Measurements from ENCODE around the gene SLC38A3. TPM values are rescaled to one million over a fixed set of nuclear protein-coding genes. Genes with fewer than 3 reads are reported as not detected.

The SLC38A3 gene
- total and polyA plus RNA-seq, 2 of the 8 experiments (the other 6 are each of a cell fraction or from before 2014, with no cell fraction given) = 1.2 to 3.7 TPM

DNA sequence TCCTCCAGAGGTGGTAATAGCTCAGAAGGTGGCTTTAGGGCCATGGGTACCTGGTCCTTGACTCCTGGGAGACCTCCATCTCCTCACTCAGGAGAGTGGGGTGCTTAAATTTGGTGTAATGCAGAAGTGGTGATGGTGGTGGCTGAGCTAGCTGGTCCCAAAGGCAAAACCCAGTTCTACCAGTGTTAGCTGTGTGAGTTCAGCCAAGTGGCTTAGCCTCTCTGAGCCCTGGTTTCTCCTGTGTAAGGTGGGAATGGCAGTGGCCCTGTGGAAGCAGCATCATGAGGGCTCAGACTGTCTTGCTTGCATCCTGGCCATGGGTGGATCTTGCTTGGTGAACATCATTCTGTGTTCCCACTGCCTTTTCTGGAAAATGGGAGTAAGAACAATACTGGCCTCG lies 40.6 kb upstream of the SLC38A3 start:
- POLR2A ChIA-PET (ENCODE audit: partially characterized antibody) = interaction anchor here (0.9 to 1.8 kb wide), 7 partner anchors 8 to 75 kb away, joined by 3 to 6 read pairs (median 4); no protein-coding TSS in a partner anchor
- H3K4me1 ChIP-seq (replicated peaks in 1 of 4; ENCODE audit: control insufficient read depth in 3 of 4, insufficient read depth in 4 of 4, low read length in 3 of 4) = peaks cover 0 to 22% (median 16%) of the 10 kb centered on the region in 4 experiments; a peak in 6 of 7 replicates

More for the DNA sequence above, 40.6 kb upstream of the SLC38A3 start:
- no peak overlapping the region for H3K14ac ChIP-seq (ENCODE audit: insufficient read length)
- peak overlapping the region; percentile 40 for H2BK5ac ChIP-seq (ENCODE audit: low read depth, low read length)
- H4K20me1 ChIP-seq (replicated peaks in 1 of 2; ENCODE audit: control insufficient read depth in 1 of 2, insufficient read depth in 2 of 2, low read length in 2 of 2) = peaks cover 5 to 12% of the 10 kb centered on the region in 2 experiments
- H3K56ac ChIP-seq (replicated peaks; ENCODE audit: insufficient read length, low read depth, low read length) = no peak overlapping the region
- no peak for FAIRE-seq
- H3K36me3 ChIP-seq (ENCODE audit: control insufficient read depth in 2 of 4, insufficient read depth in 4 of 4, low read length in 3 of 4) = peaks cover 7 to 19% (median 15%) of the 10 kb centered on the region in 4 experiments; a peak in 5 of 8 replicates
- TF ChIP-seq EGR1 (IDR thresholded peaks at IDR 0.05; ENCODE audit: borderline replicate concordance, low read depth, low read length) (no peak), MAFK (IDR thresholded peaks at IDR 0.05; ENCODE audit: low read depth, low read length) (no peak), NRF1 (IDR thresholded peaks at IDR 0.05; ENCODE audit: low read depth, low read length) (no peak), JUND (IDR thresholded peaks at IDR 0.05; ENCODE audit: low read length) (no peak), EP300 (IDR thresholded peaks at IDR 0.05; ENCODE audit: borderline replicate concordance in 1 of 2, low read depth in 2 of 2, low read length in 2 of 2) (no peak), BRCA1 (IDR thresholded peaks at IDR 0.05; ENCODE audit: low read depth, low read length) (no peak), TEAD4 (IDR thresholded peaks at IDR 0.05; ENCODE audit: low read depth, low read length) (no peak), EZH2 (IDR thresholded peaks at IDR 0.05; ENCODE audit: low read depth, low read length, severe bottlenecking) (no peak), SP2 (IDR thresholded peaks at IDR 0.05; ENCODE audit: low read length) (no peak), SIN3A (conservative IDR thresholded peaks at IDR 0.05 in 1 of 2, IDR thresholded peaks at IDR 0.05 in 1 of 2; ENCODE audit: low read depth in 1 of 2, low read length in 2 of 2) (no peak), KDM4A (IDR thresholded peaks at IDR 0.05; ENCODE audit: low read depth, low read length, severe bottlenecking) (no peak), CBX8 (IDR thresholded peaks at IDR 0.05; ENCODE audit: borderline replicate concordance, low read depth, low read length) (no peak), PHF8 (conservative IDR thresholded peaks at IDR 0.05; ENCODE audit: low read depth, low read length) (no peak)
- H2BK15ac ChIP-seq (ENCODE audit: low read length) = peak overlapping the region; percentile 6; the same call in 1 of the 2 replicates
- no peak overlapping the region for H3K27ac ChIP-seq (ENCODE audit: low read depth, low read length)
- no peak overlapping the region for H3K4ac ChIP-seq (replicated peaks; ENCODE audit: insufficient read length, low read depth, low read length)
- no peak overlapping the region for H3K9ac ChIP-seq (replicated peaks in 1 of 4; ENCODE audit: extremely low read depth in 1 of 4, low read depth in 3 of 4, low read length in 3 of 4)
- H3K18ac ChIP-seq (ENCODE audit: extremely low read depth, low read length) = no peak overlapping the region; the same call in 1 of the 2 replicates
- H3K79me2 ChIP-seq (ENCODE audit: control insufficient read depth in 1 of 2, insufficient read depth in 2 of 2, low read length in 2 of 2) = peaks cover 0 to 18% of the 10 kb centered on the region in 2 experiments; a peak in 3 of 4 replicates
- no peak overlapping the region for H2BK120ac ChIP-seq (replicated peaks; ENCODE audit: low read depth, low read length)
- H2AK5ac ChIP-seq (ENCODE audit: low read depth, low read length) = no peak overlapping the region
- H3K23me2 ChIP-seq (ENCODE audit: low read depth, low read length) = no peaks in the 10 kb centered on the region
- no peak overlapping the region for H2AFZ ChIP-seq (ENCODE audit: low read length)
- DNase-seq (ENCODE audit: low read depth in 1 of 2, low spot score in 2 of 2) = no peak
- CTCF ChIA-PET (ENCODE audit: partially characterized antibody) = interaction anchor here (0.9 to 25.0 kb wide), 10 partner anchors 8 to 82 kb away, joined by 3 to 299 read pairs (median 6); partner anchors contain the start of gene GNAT1
- H3K4me3 ChIP-seq (ENCODE audit: extremely low read depth in 1 of 4, insufficient read depth in 2 of 4, low read depth in 3 of 4, low read length in 4 of 4) = no peak overlapping the region
- no peak overlapping the region; the same call in 1 of the 2 replicates for H4K8ac ChIP-seq (ENCODE audit: extremely low read depth, insufficient read depth, low read length)
- H3K4me2 ChIP-seq (ENCODE audit: insufficient read depth in 1 of 2, low read depth in 2 of 2, low read length in 2 of 2) = no peak overlapping the region
- no peak overlapping the region for H4K5ac ChIP-seq (ENCODE audit: insufficient read length, low read depth, low read length)
- WGBS, 2 experiments (ENCODE audit: extremely low coverage in 1 of 2, insufficient coverage in 1 of 2, insufficient read length in 1 of 2, insufficient replicate concordance in 2 of 2, low coverage in 1 of 2, low lambda C conversion rate in 2 of 2, missing lambda C conversion rate in 1 of 2) = 95% methylated on average over 1 of the region's 1 CpG; no CpG with 5 or more reads in 1 of the 2 experiments
- H2BK20ac ChIP-seq (ENCODE audit: low read length) = 0 out of 2 replicates have a peak overlapping the region, but pooled peaks have one; percentile 41
- H4K91ac ChIP-seq (replicated peaks; ENCODE audit: insufficient read length, low read length) = no peak overlapping the region
- no peaks in the 10 kb centered on the region for H3K27me3 ChIP-seq (replicated peaks in 1 of 4; ENCODE audit: control insufficient read depth in 3 of 4, extremely low read depth in 1 of 4, insufficient read depth in 3 of 4, low read length in 3 of 4)
- H3K9me3 ChIP-seq (ENCODE audit: insufficient read depth in 2 of 2, low read depth in 1 of 2, low read length in 1 of 2) = no peaks in the 10 kb centered on the region
- no peak overlapping the region for H2BK12ac ChIP-seq (ENCODE audit: low read depth, low read length)
- H3K79me1 ChIP-seq (ENCODE audit: low read depth, low read length) = peaks cover 18% of the 10 kb centered on the region
- no peak overlapping the region for H3K23ac ChIP-seq (ENCODE audit: insufficient read length)

Data from H1 (cell line).